HFFc6 (cell line): ENCODE measurements around the gene ADGRB2. TPM values are rescaled to one million over a fixed set of nuclear protein-coding genes. Genes with fewer than 3 reads are reported as not detected.
A peak's percentile ranks its signal among the peaks of the same experiment; 100 is the strongest.

ENCODE experiments used
- DNase-seq: peaks from one replicate; pipeline ENCODE4 v3.0.0-alpha.2; 2018
- H3K27ac Mint-ChIP-seq: 2 replicates; pipeline ENCODE4 v1.8.0; 2020; ENCODE audit warnings: mild to moderate bottlenecking, mixed read lengths
- H3K27me3 Mint-ChIP-seq: 2 replicates; pipeline ENCODE4 v1.8.0; 2021; ENCODE audit warnings: mild to moderate bottlenecking, moderate library complexity, mixed read lengths; ENCODE audit not compliant: insufficient read depth
- H3K36me3 Mint-ChIP-seq: 2 replicates; pipeline ENCODE4 v1.8.0; 2021; ENCODE audit warnings: low read depth, mixed read lengths
- H3K4me1 Mint-ChIP-seq: 2 replicates; pipeline ENCODE4 v1.8.0; 2020; ENCODE audit warnings: low read depth, mixed read lengths
- H3K4me3 Mint-ChIP-seq: 2 replicates; pipeline ENCODE4 v1.8.0; 2020; ENCODE audit warnings: mild to moderate bottlenecking, moderate library complexity, mixed read lengths
- H3K9me3 Mint-ChIP-seq: 2 replicates; pipeline ENCODE4 v1.8.0; 2020; ENCODE audit warnings: mild to moderate bottlenecking, mixed read lengths
- total RNA-seq, 6 experiments: library from RNA; stranded (reverse); fragmentation: NEBNext Ultra II Directional; extraction: Animal tissue kit (Norgen Biotek cat#: 25700); gene quantifications; 2 replicates in 1 of 6; 3 replicates in 5 of 6; pipeline ENCODE4 v1.2.3, GENCODE V29; 2021
- TF ChIP-seq, protein P1 (sequence below): fragments of 200-600 bp; sonication (generic); IDR thresholded peaks from 2 replicates; pipeline ENCODE4 v1.5.0; 2021; ENCODE audit warnings: antibody characterized with exemption, mild to moderate bottlenecking

Gene ADGRB2
- total RNA-seq, 6 experiments from 2014 or later, result 4.9 to 8.8 (median 6.4) TPM

GRCh38 chr1:31752258-31752657, 11.9 kb downstream of the ADGRB2 start:
- Mint-ChIP-seq H3K36me3 (no peaks in the 10 kb centered on the region), H3K9me3 (no peaks in the 10 kb centered on the region), H3K4me1 (peaks cover 78% of the 10 kb centered on the region), H3K27ac (no peak overlapping the region), H3K4me3 (no peak overlapping the region), H3K27me3 (peaks cover 6% of the 10 kb centered on the region)
- no peak for DNase-seq
- TF ChIP-seq, protein P1, sequence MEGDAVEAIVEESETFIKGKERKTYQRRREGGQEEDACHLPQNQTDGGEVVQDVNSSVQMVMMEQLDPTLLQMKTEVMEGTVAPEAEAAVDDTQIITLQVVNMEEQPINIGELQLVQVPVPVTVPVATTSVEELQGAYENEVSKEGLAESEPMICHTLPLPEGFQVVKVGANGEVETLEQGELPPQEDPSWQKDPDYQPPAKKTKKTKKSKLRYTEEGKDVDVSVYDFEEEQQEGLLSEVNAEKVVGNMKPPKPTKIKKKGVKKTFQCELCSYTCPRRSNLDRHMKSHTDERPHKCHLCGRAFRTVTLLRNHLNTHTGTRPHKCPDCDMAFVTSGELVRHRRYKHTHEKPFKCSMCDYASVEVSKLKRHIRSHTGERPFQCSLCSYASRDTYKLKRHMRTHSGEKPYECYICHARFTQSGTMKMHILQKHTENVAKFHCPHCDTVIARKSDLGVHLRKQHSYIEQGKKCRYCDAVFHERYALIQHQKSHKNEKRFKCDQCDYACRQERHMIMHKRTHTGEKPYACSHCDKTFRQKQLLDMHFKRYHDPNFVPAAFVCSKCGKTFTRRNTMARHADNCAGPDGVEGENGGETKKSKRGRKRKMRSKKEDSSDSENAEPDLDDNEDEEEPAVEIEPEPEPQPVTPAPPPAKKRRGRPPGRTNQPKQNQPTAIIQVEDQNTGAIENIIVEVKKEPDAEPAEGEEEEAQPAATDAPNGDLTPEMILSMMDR, result no peak

GRCh38 chr1:31751822-31752241, 12.3 kb downstream of the ADGRB2 start:
- Mint-ChIP-seq H3K27ac (no peak overlapping the region), H3K4me3 (no peak overlapping the region), H3K4me1 (peaks cover 82% of the 10 kb centered on the region)

GRCh38 chr1:31750858-31751510, 13.2 kb downstream of the ADGRB2 start:
- H3K27ac Mint-ChIP-seq, result peak overlapping the region; percentile 19; the same call in 1 of the 2 replicates
- peak overlapping the region; percentile 27 for H3K4me3 Mint-ChIP-seq
- peaks cover 90% of the 10 kb centered on the region for H3K4me1 Mint-ChIP-seq
- no peaks in the 10 kb centered on the region for H3K36me3 Mint-ChIP-seq
- H3K9me3 Mint-ChIP-seq, result no peaks in the 10 kb centered on the region
- TF ChIP-seq, protein P1, result no peak
- H3K27me3 Mint-ChIP-seq, result peaks cover 6% of the 10 kb centered on the region
- peak; percentile 65 for DNase-seq

More at GRCh38 chr1:31751822-31752241, 12.3 kb downstream of the ADGRB2 start:
- Mint-ChIP-seq H3K9me3 (no peaks in the 10 kb centered on the region), H3K27me3 (peaks cover 6% of the 10 kb centered on the region), H3K36me3 (no peaks in the 10 kb centered on the region)
- DNase-seq, result no peak
- TF ChIP-seq, protein P1, result no peak

GRCh38 chr1:31749785-31750735, 14.1 kb downstream of the ADGRB2 start:
- peak overlapping the region; percentile 4; the same call in 1 of the 2 replicates for H3K27ac Mint-ChIP-seq
- no peak for DNase-seq
- no peaks in the 10 kb centered on the region for H3K36me3 Mint-ChIP-seq
- TF ChIP-seq, protein P1, result no peak
- peaks cover 6% of the 10 kb centered on the region for H3K27me3 Mint-ChIP-seq
- H3K4me1 Mint-ChIP-seq, result peaks cover 84% of the 10 kb centered on the region
- H3K4me3 Mint-ChIP-seq, result peak overlapping the region; percentile 27; the same call in 1 of the 2 replicates
- H3K9me3 Mint-ChIP-seq, result no peaks in the 10 kb centered on the region

GRCh38 chr1:31748365-31748764, 15.8 kb downstream of the ADGRB2 start:
- H3K27ac Mint-ChIP-seq, result no peak overlapping the region; the same call in 1 of the 2 replicates
- TF ChIP-seq, protein P1, result no peak
- no peak overlapping the region for H3K4me3 Mint-ChIP-seq
- no peaks in the 10 kb centered on the region for H3K36me3 Mint-ChIP-seq
- peaks cover 6% of the 10 kb centered on the region for H3K27me3 Mint-ChIP-seq
- no peak for DNase-seq
- peaks cover 67% of the 10 kb centered on the region for H3K4me1 Mint-ChIP-seq
- no peaks in the 10 kb centered on the region for H3K9me3 Mint-ChIP-seq
